ENCODE data around the gene THAP8.

- TF ChIP-seq CTCF (IDR thresholded peaks at IDR 0.05; ENCODE audit: borderline replicate concordance, extremely low read depth, low read length, poor library complexity, severe bottlenecking) (no peak), EZH2 (IDR thresholded peaks at IDR 0.05; ENCODE audit: borderline replicate concordance, low read depth, low read length, severe bottlenecking) (no peak)
Observed at GRCh38 chr19:36086326-36086725, 32.2 kb upstream of the THAP8 start.

Data from DND-41 (cell line).